A549 (cell line): ENCODE data around the gene SP5.

ENCODE experiments used
- CEBPB ChIP-seq, 2 experiments: fragments of >200 bp in 1 of 2; sonication (Bioruptor Twin) in 1 of 2; formaldehyde crosslinking in 1 of 2; IDR thresholded peaks; 2 replicates each; pipeline ENCODE4 v1.6.1; 2012 to 2016
- CTCF ChIP-seq: fragments of >200 bp; sonication (Bioruptor Twin); formaldehyde crosslinking; IDR thresholded peaks from 3 replicates; pipeline ENCODE4 v1.5.1; 2016
- EP300 ChIP-seq, 2 experiments: fragments of >200 bp; sonication (Bioruptor Twin); formaldehyde crosslinking; IDR thresholded peaks; 2 replicates in 1 of 2; 3 replicates in 1 of 2; pipeline ENCODE4 v1.6.1; 2016 to 2017
- JUN ChIP-seq, 2 experiments: fragments of >200 bp; sonication (Bioruptor Twin); formaldehyde crosslinking; IDR thresholded peaks; 2 replicates in 1 of 2; 3 replicates in 1 of 2; pipeline ENCODE4 v1.6.1; 2016 to 2017
- JUNB ChIP-seq: fragments of >200 bp; sonication (Bioruptor Twin); formaldehyde crosslinking; IDR thresholded peaks from 2 replicates; pipeline ENCODE4 v1.6.1; 2016
- KDM1A ChIP-seq: fragments of 200-600 bp; sonication (generic); IDR thresholded peaks from 2 replicates; pipeline ENCODE4 v1.6.1; 2016; ENCODE audit warnings: low read depth, mild to moderate bottlenecking
- PHF8 ChIP-seq: fragments of 200-600 bp; sonication (generic); IDR thresholded peaks from 2 replicates; pipeline ENCODE4 v1.6.1; 2016; ENCODE audit warnings: low read depth, mild to moderate bottlenecking, antibody characterized with exemption, moderate library complexity, borderline replicate concordance
- ZFP36 ChIP-seq: fragments of 450-650 bp; IDR thresholded peaks from 2 replicates; pipeline ENCODE4 v1.6.1; 2014; ENCODE audit warnings: borderline replicate concordance; ENCODE audit not compliant: partially characterized antibody
- TF ChIP-seq, protein P1 (sequence below): IDR thresholded peaks from 2 replicates; pipeline ENCODE4 v1.6.1; 2012

- TF ChIP-seq CEBPB (IDR thresholded peaks at IDR 0.05): no peak
- TF ChIP-seq CTCF: no peak
- TF ChIP-seq PHF8: no peak
- TF ChIP-seq EP300 (IDR thresholded peaks at IDR 0.05): no peak
- TF ChIP-seq, protein P1, sequence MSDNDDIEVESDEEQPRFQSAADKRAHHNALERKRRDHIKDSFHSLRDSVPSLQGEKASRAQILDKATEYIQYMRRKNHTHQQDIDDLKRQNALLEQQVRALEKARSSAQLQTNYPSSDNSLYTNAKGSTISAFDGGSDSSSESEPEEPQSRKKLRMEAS: no peak
- no peak for TF ChIP-seq ZFP36
- TF ChIP-seq KDM1A: no peak
- no peak for TF ChIP-seq JUN (IDR thresholded peaks at IDR 0.05)
- no peak for TF ChIP-seq JUNB
These were observed 3.9 kb upstream of the SP5 start for GRCh38 chr2:170711196-170711773.
